NK-92 treated with Interleukin-12 subunit alpha and Interleukin-12 subunit beta, amount 100 ng/mL, for 24 hours (cell line): Measurements from ENCODE around the gene NBAS.

Source experiments
- DNase-seq: peaks from one replicate; lab custom pipeline; 2025; lab: John Stamatoyannopoulos, UW

The NBAS gene

DNA sequence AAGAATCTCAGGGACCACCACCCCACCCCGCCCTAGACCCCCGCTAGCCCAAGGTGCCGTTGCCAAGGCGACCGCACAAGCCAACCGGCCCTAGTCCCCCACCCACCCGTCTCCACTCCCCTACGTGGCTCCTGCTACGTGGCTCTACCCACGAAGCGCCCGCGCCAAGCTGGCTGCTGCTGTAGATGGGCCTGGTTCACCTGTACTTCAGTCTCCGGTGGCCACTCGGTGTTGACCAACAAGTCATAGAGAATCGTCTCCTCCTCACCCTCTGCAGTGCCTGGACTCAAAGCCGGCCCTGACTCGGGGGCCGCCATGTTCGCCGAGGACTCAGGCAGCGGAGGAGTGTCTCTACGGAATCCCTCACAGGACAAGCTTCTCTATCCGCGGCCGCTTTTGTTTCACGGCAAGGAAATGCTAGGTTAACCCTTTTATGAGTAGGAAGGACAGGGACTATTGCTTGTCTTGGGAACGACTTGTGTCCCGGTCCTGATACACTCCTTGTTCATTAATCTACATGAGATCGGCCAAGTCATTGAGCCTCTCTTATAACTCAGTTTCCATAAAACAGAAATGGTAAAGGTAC lies at the start of gene NBAS:
Gene NBAS, minus strand, starts transcription at position 347 of the 586 bp plus-strand sequence. Its CDS starts 30 bp downstream, at position 317.
- DNase-seq, result peak; percentile 35

DNA sequence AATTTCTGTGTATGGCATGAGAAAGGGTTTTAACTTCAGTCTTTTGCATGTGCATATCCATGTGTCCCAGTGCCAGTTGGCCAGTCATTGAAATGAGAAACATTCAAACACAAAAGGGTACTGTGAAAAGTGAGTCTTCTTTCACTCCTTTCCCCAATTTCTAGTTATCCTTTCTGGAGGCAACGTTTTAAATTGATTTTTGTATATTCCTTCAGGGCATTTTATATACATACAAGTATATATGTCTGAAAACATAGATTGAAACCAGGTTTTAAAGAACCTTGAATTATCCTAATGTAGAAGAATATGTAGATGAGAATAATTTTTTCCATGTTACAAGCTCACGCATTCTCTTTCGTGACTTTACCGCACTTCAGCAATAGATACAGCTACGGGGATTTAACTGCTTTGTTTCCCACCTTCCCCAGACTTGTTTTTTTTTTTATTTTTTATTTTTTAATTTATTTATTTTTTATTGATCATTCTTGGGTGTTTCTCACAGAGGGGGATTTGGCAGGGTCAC lies 49.4 kb upstream of the NBAS start:
- DNase-seq, result no peak

DNA sequence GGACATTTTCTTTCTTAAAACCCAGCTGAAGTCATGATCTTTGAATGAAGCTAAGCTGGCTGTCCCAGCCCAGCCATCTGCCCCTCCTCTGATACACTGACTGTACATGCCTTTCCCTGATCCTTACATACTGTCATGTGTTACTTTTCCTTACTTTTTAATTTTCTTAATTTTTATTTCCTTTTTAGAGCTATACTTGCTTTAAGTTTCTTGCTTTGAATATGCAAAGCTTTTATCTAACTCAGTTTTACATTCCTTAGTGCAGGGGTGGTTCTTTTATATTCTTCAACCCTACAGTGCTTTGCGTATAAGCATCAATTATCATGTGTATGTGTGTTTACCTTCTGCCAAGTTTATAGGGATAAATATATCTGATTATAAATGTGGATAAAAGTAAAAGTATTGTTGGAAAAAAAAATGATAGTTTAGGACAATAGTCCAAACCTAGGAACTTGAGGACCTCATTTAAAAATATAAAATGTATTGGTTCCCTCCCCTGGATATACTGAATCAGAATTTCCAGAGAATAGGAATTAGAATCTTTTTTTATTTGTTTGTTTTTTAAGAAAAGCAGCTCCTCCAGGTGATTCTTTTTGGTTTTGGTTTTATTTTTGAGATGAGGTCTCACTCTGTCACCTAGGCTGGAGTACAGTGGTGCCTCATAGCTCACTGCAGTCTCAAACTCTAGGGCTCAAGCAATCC lies 48.4 kb upstream of the NBAS start:
- DNase-seq, result no peak

DNA sequence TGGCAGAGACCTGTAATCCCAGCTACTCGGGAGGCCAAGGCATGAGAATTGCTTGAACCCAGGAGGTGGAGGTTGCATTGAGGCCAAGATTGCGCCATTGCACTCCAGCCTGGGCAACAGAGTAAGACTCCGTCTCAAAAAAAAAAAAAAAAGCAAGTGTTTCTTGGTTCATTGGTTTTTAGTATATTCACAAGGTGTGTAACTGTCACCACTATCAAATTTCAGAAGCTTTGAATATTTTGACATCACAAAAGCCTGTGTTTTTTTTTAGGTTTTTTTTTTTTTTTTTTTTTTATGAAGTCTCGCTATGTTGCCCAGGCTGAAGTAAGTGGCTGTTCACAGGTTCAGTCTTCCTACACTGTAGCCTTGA lies 47.2 kb upstream of the NBAS start:
- DNase-seq, result no peak

DNA sequence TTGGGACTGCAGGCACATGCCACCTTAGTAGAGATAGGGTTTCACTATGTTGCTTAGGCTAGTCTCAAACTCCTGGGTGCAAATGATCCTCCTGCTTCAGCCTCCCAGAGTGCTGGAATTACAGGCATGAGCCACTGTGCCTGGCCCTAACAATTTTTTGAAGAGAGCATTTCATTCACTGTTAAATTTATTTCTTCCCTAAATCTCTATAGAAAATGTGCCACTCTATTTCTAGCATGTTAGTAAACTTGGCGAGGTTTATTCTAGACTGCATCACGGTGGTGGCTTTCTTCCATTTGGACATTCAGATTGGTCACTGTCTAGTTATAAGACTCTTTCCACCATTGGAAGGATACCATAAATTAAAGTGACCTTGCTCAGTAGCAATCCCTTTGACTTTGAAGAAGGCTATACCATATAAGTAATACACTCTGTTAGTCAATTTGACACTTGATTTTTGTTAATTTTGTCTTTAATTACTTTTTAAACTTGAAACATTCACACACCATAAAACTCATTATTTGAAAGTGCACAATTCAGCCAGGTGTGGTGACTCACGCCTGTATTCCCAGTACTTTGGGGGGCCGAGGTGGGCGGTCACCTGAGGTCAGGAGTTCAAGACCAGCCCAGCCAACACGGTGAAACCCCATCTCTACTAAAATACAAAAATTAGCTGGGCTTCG lies 46.7 kb upstream of the NBAS start:
- no peak for DNase-seq

DNA sequence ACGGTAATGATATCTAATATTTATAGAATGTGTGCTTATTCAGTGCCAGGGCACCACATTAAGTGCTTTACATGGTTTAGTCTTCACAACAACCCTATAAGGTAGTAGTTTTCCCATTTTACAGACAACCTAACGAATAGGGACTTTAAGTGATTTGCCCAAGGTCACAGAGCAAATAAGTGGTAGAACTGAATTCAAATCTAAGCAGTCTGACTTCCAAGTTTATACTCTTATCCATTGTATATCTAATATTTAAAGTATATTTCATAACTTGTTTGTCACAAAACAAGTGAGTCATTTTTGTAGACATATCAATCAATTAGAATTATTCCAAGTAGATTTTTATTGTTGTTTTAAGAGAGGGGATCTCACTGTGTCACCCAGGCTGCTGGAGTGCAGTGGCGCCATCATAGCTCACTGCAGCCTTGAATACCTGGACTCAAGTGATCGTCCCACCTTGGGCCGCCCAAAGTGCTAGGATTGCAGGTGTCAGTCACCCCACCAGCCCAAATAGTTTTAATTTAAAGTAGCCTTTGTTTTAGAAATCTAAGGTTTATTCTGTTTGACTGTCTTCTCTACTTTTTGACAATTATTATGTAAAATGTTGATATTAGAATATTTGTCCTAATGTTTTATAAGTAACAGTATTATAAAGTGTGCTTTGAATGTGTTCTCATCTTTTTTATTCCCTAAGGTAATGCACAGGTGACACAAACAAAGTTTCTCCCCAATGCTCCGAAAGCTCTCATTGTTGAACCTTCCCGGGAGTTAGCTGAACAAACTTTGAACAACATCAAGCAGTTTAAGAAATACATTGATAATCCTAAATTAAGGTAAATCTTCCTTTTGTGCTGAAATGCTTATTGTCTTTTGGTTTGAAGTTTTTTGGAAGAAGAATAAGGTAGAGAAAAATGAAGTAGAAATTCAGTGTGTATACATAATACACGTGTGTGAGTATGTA lies 45.6 kb upstream of the NBAS start:
- DNase-seq, result no peak

DNA sequence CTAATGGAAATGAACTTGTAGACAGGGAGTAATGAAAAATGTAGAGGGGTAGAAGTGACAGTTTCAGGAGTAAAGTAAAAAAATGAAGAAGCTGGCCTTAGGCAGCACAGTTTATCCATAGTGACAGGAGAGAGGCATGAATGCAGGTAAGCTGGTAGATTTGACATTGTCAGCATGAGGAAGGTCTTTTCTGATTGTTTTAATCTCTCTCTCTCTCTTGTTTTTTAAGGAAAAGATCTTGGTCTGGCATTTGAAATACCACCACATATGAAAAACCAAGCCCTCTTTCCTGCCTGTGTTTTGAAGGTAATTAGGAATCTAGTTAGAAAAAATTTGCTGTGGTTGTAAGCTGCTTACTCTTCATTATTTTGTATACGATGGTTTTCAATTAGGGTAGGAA lies 44.6 kb upstream of the NBAS start:
- no peak for DNase-seq

DNA sequence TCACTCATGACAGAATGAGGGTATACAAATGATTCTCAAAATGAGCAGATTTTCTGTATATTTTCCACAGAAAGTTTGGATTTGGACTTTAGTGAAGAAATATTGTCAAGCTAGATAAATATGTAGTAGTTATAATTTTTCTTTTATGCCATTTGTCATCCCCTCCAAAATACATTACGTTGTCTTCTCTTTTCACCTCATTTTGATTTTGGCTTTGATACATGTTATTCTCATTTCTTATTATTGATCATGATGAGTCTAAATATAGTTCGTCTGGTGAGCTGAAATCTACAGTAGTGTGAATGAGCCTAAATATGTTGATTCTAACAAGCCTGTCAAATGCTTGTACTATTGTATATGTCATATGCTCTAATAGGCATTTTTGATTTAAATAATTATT lies 42.8 kb upstream of the NBAS start:
- DNase-seq, result no peak

DNA sequence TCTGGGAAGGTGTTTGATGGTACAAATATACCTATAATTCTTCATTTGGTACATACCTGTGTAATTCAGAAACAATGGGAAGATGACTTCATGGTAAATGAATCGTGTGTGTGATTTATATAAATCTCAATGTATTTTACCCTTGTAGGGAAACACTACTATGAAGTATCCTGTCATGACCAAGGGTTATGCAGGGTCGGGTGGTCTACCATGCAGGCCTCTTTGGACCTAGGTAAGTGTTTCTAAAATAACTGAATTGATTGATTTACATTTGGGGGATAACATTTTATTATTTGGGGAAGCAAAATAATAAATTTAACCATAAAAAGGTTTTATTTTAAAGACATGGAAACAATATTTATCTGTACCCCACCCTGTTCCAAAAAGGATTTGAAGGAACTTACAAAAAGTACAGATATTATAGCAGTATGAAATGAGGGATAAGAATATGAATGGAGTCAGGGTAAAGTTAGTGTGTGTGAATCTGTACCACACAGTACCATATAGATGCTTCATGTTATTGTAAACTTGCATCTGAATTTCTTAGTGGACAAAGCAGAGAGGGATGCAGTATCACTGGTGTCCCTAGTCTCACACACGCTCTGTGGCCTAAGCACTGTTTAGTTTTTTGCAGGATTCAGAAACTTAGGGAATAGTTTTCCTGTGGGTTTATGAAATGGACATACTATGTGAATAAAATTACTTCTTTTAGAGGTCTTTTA lies 42.1 kb upstream of the NBAS start:
- DNase-seq, result no peak

DNA sequence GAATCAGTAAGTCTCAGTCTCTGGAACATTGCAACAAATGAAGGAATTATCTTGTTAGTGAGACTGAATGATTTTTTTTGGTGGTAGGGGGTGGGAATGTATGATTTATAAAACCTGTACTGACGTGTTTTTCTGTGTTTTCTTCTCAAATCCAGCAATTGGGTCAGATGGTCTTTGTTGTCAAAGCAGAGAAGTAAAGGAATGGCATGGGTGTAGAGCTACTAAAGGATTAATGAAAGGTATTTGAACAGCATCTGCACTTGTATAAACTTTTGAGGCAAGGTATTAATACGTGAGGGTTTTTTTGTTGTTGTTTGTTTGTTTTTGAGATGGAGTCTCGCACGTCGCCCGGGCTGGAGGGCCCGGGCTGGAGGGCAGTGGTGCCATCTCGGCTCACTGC lies 41.3 kb upstream of the NBAS start:
- DNase-seq, result no peak

DNA sequence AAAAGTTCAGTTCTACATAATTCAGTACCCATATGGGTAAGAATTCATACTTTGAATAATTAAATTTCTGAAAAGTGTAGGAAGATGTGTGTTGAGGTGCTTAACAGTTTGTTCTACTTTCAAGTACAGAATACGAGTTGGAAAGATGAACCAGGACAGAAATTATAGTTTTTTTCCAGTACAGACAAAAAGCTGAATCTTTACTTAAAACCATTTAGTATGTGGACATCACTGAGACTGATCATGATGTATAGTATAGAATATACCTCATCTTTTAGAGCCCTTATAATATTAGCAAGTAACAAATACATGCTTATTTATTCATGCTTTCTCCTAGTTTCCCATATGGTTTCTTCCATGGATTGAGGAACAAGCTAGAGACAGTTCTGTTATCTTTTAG lies 40.5 kb upstream of the NBAS start:
- DNase-seq, result no peak

DNA sequence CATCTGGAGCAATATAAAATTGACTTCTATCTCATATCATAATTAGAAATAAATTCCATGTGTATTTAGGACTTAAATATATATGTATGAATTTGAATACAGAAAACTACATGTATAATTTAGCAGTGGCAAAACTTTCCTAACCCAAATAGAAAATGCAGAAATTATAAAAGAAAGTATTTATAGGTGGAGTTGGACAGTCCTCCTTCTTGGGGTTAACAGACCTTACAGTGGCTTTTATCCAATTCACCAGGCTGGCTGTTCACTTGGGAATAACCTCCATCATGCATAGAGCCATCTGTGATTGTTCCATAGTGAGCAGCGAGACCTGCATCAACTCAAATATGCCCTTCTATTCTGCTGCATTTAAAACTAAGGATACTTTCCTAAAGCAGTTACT lies 38.9 kb upstream of the NBAS start:
- no peak for DNase-seq

DNA sequence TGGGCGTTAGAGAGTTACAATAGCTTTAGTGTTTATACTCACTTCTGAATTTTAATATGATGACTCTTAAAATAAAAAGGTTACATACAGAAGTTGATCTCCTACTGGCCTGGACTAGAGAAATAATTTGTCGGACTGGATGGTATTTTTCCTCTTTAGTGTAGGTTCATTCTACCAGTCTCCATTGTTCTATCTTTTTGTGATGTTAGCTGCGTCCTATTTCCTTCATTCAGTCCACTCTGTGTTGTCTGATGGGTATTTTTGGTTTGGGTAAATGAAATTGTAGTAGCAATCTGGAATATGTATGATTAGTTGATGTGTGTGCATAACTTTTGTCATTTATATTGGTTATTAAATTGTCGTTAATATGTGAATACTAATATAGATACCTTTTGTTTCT lies 35.8 kb upstream of the NBAS start:
- DNase-seq, result no peak

DNA sequence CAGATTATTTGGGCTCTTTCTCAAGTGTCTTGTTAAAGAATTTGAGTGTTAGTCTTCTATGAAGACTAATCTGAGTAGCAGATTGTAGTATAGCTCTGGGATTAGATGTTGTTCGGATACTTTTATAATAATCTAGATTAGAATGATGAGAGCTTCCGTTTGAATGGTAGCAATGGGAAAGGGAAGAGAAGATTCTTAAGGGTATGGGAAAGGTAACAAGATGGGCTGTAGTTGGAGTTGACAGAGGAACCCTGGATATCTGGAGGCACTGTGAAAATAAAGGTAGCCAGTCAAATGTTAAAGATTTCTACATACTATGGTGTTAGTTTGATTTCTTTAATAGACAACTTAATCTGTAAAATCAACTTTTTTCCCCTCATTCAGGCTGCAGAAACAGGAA lies 35.2 kb upstream of the NBAS start:
- DNase-seq, result no peak

DNA sequence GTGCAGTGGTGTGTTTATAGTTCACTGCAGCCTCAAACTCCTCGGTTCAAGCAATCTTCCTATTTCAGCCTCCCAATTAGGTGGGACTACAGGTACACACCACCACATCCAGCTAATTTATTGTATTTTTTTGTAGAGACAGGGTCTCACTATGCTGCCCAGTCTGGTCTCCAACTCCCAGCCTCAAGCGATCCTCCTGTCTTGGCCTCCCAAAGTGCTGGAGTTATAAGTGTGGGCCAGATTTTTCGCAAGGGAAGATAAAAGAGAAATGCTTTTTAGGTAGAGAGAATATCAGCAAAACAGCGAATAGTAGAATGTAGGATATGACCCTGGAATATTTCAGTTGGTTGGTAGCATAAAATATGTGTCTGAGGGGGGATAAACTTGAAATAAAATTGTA lies 34.8 kb upstream of the NBAS start:
- DNase-seq, result no peak

DNA sequence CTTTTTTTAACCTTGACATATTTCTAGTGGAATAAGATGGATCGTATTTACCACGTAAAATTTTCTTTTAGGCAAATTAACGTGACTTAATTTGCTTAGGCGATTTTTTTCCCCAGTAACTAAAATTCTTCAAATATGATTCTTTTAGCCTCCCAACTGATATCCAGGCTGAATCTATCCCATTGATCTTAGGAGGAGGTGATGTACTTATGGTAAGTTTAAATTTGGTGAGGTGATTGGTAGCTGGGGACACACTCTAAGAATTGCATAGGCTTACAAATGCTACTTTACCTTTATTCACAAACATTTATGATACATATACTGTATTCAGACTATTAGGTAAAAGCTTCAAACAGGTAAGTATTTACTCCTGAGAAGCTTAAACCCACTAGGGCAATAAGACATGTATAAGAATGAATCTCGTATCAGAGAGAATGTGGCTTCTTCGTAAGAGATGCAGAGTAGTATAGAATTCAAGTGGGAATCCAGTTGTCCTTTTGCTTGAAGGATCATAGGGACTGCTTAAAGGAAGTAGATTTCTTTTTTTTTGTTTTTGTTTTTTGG lies 34.3 kb upstream of the NBAS start:
- DNase-seq, result no peak

DNA sequence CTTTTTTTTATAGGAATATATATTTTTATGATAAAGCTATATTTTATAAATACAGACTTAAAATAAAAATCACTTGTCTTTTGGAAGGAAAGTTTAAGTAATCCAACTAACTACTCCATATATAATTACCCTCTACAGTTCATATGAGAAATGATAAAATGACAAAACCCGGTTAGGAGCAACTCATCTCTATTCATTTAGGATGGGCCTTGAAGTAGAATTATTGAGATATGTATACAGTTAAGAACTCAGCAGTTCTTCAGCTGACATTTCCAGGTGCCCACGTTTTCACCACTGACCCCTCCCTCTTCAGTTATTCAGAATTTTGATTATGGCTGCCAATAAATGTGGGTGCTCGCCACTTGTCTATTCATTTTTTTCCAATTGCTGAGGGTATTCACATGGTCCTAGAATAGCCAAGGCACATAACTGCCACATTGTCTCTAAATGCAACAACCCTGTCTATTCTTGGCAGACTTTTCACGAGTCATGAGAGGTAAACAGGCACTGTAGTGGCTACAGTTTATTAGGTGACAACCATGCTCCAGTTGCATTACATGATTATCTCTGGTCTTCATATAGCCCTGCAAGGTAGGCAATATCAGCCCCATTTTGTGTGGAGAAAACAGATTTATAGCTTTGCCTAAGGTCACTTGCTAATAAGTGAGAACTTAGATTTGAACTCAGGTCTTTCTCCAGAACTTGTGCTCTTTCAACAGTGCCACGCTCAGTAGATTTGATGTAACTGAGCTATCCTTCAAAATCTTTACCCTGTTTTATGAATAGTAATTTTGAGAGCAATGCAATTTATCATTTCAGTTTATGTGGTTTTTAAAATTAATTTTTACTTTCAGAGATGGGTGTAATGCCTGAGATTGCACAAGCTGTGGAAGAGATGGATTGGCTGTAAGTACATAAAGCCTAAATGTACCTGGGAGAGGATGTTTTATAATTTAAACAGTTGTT lies 33.4 kb upstream of the NBAS start:
- DNase-seq, result no peak

DNA sequence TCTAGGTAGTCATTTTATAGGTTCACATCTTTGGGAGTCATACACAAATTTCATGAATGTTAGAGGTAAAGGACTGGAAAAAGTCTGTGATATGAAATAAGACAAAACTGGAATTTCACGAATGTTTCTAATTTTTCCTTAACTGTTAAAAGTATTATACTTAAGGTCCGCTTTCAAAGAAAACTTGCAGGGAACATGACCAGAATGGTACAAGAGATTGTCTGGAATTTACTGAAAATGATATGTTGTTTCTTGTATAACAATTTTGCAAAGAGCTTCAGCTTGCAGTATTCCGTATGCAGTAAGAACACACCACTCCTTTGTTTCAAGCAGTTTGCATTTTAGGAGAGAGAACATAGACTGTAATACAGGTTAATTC lies 32.2 kb upstream of the NBAS start:
- DNase-seq, result no peak

DNA sequence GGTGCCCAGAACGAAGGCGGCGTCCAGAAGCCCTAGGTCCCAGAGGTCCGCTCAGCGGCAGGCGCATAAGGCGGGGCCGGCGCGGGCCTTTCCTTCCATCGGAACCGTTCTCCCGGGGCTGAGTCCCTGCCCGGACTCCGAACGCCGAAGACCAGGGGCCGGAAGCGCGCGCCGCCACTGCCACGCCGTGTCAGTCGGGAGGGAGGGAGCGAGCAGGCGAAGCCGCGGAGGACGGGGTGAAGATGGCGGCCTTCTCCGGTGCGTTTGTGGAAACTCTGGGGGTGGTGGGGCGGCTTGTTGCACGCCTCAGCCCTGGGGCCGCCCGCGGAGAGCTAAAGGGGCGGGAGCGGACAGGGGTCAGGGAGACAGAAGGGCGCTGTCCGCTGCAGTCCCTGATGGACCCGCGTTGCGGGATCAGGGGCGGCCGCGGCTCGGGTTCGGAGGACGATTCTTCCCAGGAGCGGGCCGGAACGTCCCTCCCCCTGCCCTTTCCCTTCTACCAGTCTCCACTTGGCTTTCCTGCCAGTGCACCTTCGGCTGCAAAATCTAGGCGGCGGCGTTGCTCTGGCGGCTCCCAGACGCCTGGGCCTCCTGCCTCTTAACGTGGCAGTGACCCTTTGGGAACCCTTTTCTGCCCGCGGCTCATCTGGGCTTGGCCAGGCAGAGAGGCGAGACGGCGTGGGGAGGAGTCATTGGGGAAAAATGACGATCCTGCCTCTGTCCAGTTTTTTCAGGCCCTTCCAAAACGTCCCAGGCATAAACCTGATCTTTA lies 30.7 kb upstream of the NBAS start, which contains the start of gene DDX1:
Gene DDX1, plus strand, starts transcription at position 177 of the 772 bp plus-strand sequence. Its CDS starts 66 bp downstream, at position 243.
- peak; percentile 64 for DNase-seq
